ENCODE measurements around the gene PFDN4. TPM values are rescaled to one million over a fixed set of nuclear protein-coding genes. Genes with fewer than 3 reads are reported as not detected.

The PFDN4 gene
- total RNA-seq, 1 donor from 2014 or later: 23.4 TPM

- H3K27me3 ChIP-seq (ENCODE audit: low read depth): no peaks in the 10 kb centered on the region
- H3K36me3 ChIP-seq: peaks cover 23% of the 10 kb centered on the region
- no peaks in the 10 kb centered on the region for H3K9me3 ChIP-seq (replicated peaks)
- DNase-seq: no peak
- no peak for TF ChIP-seq CTCF (IDR thresholded peaks at IDR 0.05; ENCODE audit: borderline replicate concordance)
- peak overlapping the region; percentile 60 for H3K27ac ChIP-seq (replicated peaks)
- H3K4me1 ChIP-seq: peaks cover 34% of the 10 kb centered on the region
- intact Hi-C loops (cut with micrococcal nuclease): no loop called here
- no peak overlapping the region for H3K4me3 ChIP-seq
Measured at GRCh38 chr20:54218470-54218869, 10.6 kb downstream of the PFDN4 start.

DNA sequence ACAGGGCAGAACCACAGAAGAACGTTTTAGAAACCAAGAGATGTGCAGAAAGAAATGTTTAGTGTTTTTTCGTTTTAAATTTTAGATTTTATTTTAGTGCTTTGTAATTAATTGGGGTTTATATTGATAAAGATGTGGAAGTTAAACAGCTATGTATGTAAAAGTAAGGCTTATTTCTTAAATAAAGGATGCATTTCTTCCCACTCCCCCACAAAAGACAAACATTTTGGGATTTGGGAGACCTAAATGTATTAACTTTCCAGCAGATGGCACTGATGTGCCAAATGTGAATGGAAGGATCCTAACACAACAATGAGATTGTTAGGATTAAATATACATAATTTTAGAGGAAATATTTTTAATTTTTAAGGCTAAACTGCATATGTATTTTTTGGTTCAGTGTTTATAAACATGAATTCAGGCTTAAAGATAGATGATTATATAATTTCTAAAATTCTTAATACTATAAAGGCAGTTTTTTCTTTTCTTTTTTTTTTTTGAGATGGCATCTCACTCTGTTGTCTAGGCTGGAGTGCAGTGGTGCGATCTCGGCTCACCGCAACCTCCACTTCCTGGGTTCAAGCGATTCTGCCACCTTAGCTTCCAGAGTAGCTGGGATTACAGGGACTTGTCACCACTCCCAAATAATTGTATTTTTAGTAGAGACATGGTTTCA is 12.0 kb downstream of the PFDN4 start:
- peaks cover 23% of the 10 kb centered on the region for H3K36me3 ChIP-seq
- intact Hi-C loops (cut with micrococcal nuclease): no loop called here
- no peak overlapping the region for H3K4me3 ChIP-seq
- no peak overlapping the region for H3K27ac ChIP-seq (replicated peaks)
- H3K9me3 ChIP-seq (replicated peaks): no peaks in the 10 kb centered on the region
- TF ChIP-seq CTCF (IDR thresholded peaks at IDR 0.05; ENCODE audit: borderline replicate concordance): peak; percentile 70
- H3K27me3 ChIP-seq (ENCODE audit: low read depth): no peaks in the 10 kb centered on the region
- DNase-seq: no peak
- peaks cover 30% of the 10 kb centered on the region for H3K4me1 ChIP-seq

- no peak for DNase-seq
- Histone ChIP-seq H3K4me1 (peaks cover 30% of the 10 kb centered on the region), H3K27ac (replicated peaks) (no peak overlapping the region), H3K27me3 (ENCODE audit: low read depth) (no peaks in the 10 kb centered on the region), H3K36me3 (peaks cover 16% of the 10 kb centered on the region), H3K9me3 (replicated peaks) (no peaks in the 10 kb centered on the region), H3K4me3 (no peak overlapping the region)
- intact Hi-C loops (cut with micrococcal nuclease): no loop called here
- TF ChIP-seq CTCF (IDR thresholded peaks at IDR 0.05; ENCODE audit: borderline replicate concordance): no peak
Measured at GRCh38 chr20:54220722-54221121, 12.8 kb downstream of the PFDN4 start.

DNA sequence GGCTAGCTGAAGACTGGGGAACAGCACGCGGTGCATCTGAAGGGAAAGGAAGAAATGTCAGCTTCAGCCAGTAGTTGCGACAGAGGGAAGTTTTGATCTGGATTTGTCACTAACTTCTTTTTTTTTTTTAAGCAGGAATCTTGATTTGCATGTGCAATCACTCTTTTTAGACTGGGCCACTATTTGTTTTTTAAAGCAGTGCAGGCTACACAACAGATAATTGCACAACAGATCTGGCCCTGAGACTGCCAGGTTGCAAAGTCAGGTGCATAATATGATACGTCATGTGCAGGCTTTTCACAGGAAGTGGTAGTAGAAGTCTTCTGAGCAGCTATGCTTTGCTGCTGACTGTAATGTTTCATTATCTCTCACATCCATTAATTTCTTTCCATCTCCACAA is 13.5 kb downstream of the PFDN4 start:
- H3K27me3 ChIP-seq (ENCODE audit: low read depth): no peaks in the 10 kb centered on the region
- no peak overlapping the region for H3K4me3 ChIP-seq
- H3K36me3 ChIP-seq: peaks cover 10% of the 10 kb centered on the region
- intact Hi-C loops (cut with micrococcal nuclease): no loop called here
- DNase-seq: no peak
- no peaks in the 10 kb centered on the region for H3K9me3 ChIP-seq (replicated peaks)
- TF ChIP-seq CTCF (IDR thresholded peaks at IDR 0.05; ENCODE audit: borderline replicate concordance): no peak
- H3K27ac ChIP-seq (replicated peaks): no peak overlapping the region
- H3K4me1 ChIP-seq: peaks cover 30% of the 10 kb centered on the region

- H3K27ac ChIP-seq (replicated peaks): no peak overlapping the region
- no peaks in the 10 kb centered on the region for H3K9me3 ChIP-seq (replicated peaks)
- no peaks in the 10 kb centered on the region for H3K27me3 ChIP-seq (ENCODE audit: low read depth)
- no peak for DNase-seq
- peaks cover under 1% of the 10 kb centered on the region for H3K36me3 ChIP-seq
- intact Hi-C loops (cut with micrococcal nuclease): no loop called here
- no peak overlapping the region for H3K4me3 ChIP-seq
- peaks cover 30% of the 10 kb centered on the region for H3K4me1 ChIP-seq
- no peak for TF ChIP-seq CTCF (IDR thresholded peaks at IDR 0.05; ENCODE audit: borderline replicate concordance)
Measured at GRCh38 chr20:54221996-54222890, 14.4 kb downstream of the PFDN4 start.
